Fibroblast of skin of right biceps (primary cell): ENCODE data around the gene DNAJC2.
"Not testable (repeated sequence)": the region's sequence is repeated elsewhere in the genome, so short reads cannot be mapped to it uniquely, and the experiment has no call there.

Source experiments
- DNase-seq: peaks from one replicate; pipeline ENCODE4 v3.0.0-alpha.2; 2013

Gene DNAJC2

GRCh38 chr7:103338864-103339263, 5.7 kb downstream of the DNAJC2 start:
- DNase-seq, result no peak

DNA sequence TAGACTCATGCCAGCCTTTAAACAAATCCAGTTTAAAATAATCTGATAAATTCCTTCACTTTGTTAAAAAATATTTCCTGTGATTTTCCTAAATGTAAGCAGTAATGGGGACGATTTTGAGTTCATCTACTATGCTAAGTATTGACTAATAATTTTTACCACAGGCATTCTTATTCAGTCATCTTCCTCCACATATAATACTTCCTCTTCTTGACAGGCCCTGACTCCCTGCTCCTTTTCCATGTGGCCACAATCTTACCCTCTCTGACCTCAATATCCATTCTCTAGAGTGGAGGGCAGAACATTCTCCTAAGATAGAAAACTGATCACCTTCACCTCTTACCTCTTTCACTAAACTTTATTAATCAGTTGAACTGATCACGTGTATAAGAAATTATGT, 7.8 kb downstream of the DNAJC2 start:
- DNase-seq, result no peak

GRCh38 chr7:103325744-103326143, 18.8 kb downstream of the DNAJC2 start:
- no peak for DNase-seq

DNA sequence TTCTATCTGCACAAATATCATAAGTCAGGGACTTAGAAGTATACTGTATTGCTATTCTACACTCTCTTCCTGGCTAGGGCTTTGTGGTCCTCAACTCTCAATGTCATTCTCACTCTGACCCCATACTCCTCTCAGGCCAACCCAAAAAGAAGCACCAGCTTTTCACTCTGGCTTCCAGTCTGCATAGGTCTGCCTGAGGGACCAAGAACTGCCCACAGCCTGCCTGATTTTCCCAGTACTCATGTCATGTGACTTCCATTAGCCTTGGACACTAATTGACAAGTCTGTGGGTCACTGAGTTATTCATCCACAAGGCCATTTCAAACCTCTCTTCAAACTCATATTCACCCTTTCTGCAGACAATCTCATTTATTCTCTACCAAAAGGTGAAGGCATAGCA, 27.6 kb downstream of the DNAJC2 start:
- DNase-seq, result no peak

DNA sequence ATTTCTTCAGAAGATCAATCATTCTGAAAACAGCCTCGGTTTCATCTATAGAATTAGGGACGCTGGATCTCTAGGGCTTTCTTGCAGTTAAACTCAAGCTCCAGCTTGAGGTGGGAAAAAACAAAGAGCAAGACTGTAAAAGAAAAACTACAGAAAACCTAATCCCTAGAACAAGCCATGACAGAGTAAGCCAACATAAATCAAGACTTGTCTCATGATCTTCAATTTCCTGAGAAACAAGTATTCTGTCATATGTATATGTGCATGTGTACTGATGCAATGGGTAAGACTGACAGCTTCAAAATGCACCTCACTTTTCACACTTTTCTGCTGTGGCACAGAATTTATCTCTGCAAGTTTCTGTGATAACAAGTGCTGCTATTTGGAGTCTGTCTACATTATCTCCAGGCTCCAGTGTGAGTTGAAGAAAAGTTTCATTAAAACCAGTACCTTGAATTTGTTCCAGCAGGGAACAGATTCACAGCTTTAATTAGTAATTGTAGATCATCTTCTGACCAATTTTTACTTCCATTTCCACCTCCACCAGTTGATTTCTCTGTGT, 28.1 kb downstream of the DNAJC2 start:
- no peak for DNase-seq

DNA sequence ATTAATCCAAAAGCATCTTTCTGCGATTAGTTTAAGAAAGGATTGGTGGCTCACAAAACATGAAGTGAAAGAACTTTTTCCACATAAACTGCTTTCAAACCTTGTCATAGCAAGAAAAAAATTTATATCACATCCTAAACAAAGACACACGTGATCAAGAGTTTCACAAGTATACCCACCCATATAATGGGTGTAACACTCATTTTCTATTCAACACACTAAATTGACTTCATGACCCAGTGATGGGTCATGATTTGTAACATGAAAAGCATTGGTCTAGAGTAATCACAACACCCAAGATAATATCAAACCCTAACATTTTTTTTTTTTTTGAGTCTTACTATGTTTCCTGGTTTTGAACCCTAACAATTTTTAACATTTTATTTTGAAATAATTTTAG, 29.7 kb downstream of the DNAJC2 start:
- no peak for DNase-seq

DNA sequence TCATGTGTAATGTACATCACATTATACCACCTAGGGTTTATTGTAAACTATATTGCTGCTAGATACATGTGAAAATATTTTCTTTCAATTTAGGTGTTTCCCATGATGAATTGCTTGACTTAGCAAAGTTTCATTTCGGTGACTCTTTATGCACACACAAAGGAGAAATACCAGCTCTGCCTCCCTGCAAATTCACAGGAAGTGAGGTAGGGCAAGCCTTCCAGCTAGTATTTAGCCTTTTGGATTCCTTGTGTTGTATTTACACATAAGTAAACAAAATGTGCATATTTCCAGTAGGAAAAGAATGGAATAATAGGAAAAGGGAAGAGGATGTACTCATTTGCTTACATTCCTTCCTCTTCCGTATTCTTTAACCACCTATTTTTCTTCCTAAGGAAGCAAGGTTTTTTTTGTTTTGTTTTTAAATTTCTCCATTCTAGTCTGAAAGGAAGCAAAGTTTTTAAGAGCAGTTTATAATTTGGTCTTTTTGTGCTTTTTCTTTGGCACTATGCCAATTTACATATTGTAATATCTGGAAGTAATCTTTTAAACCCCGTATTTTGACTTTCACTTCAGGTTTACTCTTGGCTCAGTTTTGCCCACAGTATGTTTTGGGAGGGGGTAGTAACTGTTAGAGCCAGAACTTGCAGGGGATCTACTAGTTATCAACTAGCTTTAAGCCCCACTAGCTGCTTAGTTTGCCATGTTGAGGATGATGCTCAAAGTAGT, 36.9 kb downstream of the DNAJC2 start:
- DNase-seq, result no peak

DNA sequence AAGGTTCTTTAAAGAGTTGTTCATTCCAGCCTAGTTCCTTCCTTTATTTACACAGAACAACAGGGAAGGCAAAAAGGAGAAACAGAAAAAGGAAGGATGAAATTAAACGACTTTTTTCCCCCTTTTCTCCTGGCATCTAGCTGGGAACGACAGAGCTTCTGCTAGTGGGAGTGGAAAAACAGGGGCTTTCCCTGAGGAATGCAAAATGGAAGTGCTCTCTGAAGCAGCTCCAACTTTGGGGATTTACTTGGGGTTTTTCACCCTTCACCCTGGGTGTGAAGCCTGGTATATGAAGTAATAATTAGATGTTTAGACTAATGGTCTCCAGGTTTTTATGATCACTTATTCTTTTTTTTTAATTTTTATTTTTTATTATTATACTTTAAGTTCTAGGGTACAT, 43.1 kb downstream of the DNAJC2 start:
- DNase-seq, result no peak

DNA sequence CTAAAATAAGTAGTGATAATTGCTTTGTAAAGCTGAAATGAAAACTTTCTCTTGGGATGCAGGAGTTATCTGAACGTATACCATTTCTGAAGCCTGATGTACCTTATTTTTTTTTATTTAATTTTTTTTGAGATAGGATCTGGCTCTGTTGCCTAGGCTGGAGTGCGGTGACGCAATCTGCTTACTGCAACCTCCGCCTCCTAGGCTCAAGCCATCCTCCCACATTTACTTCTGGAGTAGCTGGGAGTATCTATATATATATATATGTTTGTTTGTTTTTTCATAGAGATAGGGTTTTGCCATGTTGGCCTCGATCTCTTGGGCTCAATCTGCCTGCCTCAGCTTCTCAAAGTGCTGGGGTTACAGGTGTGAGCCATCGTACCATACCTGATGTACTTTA, 44.9 kb downstream of the DNAJC2 start:
- no peak for DNase-seq

- no peak for DNase-seq
Measured at GRCh38 chr7:103297837-103298179, 46.8 kb downstream of the DNAJC2 start.

DNA sequence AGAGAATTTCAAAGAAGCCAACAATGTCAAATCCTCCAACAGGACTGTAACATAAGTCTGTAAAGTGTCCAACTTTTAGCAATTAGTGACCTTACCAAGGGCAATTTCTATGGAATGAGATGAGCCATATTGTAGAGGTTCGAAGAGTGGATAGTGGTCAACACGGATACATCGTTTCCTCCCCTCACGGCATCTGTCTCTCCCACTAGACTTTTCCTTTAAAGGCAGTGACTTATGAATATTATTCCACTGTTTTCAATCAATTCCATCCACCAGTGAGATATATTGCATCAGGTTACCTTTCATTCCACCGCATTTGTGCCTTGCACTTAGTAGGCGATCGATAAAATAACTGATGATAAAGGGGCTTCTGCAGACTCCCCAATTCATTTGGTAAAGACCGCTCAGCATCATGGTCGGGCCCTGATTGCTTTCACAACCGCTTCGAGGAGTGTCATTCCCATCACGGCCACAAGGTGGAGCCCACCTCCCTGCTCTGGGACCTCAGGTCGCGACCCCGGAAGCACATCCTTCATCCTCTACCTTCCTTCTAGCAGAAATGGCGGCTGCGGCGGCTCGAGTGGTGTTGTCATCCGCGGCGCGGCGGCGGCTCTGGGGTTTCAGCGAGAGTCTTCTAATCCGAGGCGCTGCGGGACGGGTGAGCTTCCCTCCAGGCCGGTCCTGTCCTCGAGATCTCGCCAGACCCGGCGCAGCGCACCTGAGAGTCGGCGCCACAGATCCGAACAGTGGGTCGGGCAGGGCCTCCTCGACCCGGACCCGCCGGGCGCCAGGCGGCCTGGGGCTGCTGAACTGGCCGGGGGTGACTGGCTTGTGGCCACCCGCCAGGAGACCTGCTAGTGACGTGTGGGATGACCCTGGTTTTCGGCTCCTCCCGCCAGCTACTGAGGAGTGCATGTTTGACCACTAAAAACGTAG, 47.4 kb downstream of the DNAJC2 start, which contains the start of gene PMPCB:
PMPCB (plus strand) TSS at position 535 of the 936 bp plus-strand sequence; CDS start at position 560, 25 bp downstream.
- DNase-seq, result peak; percentile 90

- DNase-seq, result no peak
Measured at GRCh38 chr7:103293526-103293925, 51.0 kb downstream of the DNAJC2 start.

DNA sequence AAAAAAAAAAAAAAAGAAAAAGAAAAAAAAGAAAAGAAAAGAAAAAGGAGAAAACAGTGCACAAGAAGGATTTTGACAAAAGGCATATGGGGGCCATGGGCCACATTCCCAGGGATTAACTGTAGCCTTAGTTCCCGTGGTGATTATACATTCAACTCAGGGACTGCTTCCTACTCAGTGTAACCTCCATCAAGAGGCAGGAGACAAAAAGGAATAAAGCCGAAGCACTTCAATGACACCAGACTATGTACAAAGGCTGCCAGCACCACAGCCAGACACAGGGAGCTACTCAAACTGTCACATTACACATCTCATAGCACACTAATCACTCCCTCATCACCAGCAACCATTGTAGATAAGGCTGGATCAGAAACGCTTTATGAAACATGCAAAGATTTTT, 52.4 kb downstream of the DNAJC2 start:
- DNase-seq, result no peak

DNA sequence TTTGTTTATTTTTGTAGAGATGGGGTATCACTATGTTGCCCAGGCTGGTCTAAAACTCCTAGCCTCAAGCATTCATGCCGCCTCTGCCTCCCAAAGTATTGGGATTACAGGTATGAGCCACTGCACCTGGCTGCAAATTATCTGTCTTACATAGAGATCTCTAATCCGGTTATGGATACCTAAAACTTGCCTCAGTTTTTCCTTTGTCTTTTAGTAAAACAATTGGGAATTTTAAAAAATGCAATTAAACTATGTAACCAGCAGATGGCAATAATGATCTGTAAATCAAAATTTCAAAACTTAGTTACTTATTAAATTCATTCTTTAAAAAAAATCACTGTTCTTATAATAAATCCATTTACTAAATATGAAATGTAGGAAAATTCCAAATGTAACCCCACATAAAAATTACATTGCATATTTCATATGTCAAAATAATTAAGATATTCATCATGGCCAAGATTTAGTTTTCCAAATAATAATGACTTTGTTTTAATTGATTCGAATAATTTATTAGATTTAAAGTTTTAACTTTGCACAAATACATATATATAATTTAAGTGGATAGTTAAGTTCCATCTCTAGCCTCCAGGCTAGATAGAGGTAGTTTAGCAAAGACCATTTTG, 61.7 kb downstream of the DNAJC2 start:
- not testable (repeated sequence) for DNase-seq

DNA sequence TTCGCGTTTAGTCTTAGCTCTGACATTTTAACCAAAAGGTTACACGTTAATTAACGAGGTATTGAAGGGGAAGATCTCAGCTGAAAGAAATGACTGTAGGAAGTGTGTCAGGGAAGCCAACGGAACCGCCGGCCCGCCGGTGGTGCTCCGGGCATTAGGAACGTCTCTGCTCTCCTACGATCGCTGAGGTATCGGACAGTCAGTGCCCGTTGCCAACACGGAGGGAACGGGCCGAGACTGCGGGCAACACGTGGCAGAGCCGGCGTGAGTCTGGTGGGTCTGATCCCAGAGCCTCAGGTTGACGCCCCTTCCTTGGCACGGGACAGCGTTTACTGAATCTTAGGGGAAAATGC, 63.8 kb downstream of the DNAJC2 start:
- peak; percentile 11 for DNase-seq

DNA sequence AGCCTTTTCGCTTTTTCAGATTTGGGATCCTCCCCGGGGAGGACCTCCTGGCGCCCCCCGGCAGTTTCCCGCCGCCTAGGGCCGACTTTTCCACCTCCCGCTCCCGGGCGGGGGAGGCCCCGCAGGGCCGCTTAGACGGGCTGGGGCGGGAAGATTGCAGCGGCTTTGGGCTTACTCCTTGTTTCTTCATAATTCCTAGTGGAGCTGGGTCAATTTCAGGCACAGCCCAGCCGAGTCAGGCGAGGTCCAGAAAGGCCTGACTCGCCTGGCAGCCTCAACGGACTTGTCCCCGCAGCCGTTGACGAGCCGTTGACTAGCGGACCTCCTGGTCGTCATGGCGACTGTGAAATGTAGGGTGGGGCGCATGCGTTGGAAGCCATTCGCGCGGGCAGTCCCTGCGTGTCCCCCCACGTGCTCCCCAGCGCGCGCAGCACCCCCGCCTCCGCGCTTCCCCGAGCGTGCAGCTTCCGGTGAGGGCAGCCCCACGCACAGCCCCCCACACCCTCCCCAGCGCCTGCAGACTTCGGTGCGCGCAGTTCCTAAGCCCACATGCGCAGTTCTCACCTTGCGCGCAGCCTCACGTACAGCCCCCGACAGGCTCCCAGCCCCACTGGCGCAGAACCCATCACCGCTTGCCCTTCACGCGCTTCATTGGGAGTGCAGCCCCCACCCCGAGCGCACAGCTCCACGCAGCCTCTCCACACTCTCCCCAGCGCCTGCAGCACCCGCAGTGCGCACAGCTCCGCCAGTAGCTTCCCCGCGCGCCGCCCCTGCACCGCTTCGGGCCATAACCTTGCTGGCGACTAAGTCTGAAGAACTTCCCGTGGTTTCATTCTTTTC, 64.4 kb downstream of the DNAJC2 start:
- DNase-seq, result peak; percentile 68

GRCh38 chr7:103279636-103279962, 65.0 kb downstream of the DNAJC2 start:
- peak; percentile 11 for DNase-seq

GRCh38 chr7:103278195-103278594, 66.4 kb downstream of the DNAJC2 start:
- DNase-seq, result not testable (repeated sequence)

GRCh38 chr7:103274867-103275266, 69.7 kb downstream of the DNAJC2 start:
- not testable (repeated sequence) for DNase-seq

DNA sequence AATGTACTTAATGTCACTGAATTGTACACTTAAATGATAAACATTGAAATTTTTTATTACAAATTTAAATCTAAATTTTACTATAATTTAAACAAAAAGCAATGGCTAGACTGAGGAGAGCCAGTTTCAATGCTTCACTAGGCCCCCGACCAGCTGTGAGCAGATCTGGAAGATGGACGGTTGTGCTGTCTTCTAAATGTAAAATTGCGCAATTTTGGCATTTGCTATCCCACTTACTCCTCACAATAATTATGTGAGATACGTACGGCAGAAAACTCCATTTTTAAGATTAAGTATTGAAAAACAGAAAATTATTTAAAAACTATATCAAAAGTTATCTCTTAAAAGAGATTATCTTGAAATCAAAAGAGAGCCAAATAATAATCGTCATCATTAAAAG, 71.2 kb downstream of the DNAJC2 start:
- not testable (repeated sequence) for DNase-seq

DNA sequence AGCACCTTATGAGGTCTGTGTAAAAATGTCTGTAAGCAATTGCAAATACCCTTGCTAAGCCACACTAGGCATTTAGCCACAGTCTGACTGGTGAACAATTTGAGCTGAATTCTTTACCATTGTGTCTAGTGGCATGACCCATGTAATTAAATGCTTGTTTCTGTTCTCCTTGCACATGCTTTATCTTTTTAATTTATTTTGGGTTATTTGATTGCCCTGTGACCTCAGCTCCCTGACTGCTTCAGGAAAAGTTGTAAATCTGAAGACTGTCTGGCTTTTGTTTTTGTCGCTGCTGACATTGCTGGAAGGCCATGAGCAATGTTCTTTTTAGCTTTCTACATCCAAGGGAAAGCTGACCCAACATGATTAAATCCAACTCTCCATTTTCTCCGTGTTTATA, 78.3 kb downstream of the DNAJC2 start:
- not testable (repeated sequence) for DNase-seq

DNA sequence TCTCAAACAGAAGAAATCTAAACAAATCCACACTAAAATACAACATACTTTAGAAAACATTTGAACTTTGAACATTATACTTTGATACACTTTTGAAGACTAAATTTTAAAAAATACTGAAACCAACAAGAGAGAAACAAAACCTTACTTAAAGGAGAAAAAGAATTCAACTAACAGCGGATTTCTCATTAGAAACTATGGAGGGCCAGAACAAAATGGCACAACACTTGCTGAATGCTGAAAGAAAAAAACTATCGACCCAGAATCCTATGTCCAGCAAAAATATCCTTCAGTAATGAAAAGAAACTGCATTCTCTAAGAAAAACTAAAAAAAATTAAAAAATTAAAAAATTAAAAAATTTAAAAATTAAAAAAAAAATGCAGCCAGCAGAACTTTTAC, 80.5 kb downstream of the DNAJC2 start:
- not testable (repeated sequence) for DNase-seq
